ENCODE results near the gene ELMO1. TPM values are rescaled to one million over a fixed set of nuclear protein-coding genes. Genes with fewer than 3 reads are reported as not detected.

The ELMO1 gene
- total RNA-seq, 1 donor from 2014 or later, result 66.1 TPM

DNA sequence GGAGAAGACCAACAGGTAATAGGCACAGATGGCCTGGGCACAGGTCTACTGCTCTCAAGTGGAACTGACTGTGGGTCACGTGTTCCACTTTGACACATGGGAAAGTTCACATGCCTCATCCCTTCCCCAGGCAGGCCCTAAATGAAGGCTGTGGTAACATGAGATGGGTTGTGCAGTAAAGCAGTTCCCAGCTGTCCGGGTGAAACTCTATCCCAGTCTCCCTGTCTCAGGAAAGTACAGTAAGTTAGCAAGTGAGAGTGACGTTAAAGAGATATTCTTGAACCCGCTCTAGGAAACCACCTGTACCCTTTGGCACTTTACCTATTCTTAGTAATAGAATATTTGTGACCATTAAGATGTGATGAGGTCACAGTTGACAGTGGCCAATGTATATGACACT lies 380.6 kb downstream of the ELMO1 start:
- H3K27me3 Mint-ChIP-seq, result no peaks in the 10 kb centered on the region
- H3K4me1 Mint-ChIP-seq (ENCODE audit: low read depth), result peaks cover 2% of the 10 kb centered on the region
- DNase-seq (ENCODE audit: low spot score, unreplicated experiment), result no peak
- TF ChIP-seq, protein P1, sequence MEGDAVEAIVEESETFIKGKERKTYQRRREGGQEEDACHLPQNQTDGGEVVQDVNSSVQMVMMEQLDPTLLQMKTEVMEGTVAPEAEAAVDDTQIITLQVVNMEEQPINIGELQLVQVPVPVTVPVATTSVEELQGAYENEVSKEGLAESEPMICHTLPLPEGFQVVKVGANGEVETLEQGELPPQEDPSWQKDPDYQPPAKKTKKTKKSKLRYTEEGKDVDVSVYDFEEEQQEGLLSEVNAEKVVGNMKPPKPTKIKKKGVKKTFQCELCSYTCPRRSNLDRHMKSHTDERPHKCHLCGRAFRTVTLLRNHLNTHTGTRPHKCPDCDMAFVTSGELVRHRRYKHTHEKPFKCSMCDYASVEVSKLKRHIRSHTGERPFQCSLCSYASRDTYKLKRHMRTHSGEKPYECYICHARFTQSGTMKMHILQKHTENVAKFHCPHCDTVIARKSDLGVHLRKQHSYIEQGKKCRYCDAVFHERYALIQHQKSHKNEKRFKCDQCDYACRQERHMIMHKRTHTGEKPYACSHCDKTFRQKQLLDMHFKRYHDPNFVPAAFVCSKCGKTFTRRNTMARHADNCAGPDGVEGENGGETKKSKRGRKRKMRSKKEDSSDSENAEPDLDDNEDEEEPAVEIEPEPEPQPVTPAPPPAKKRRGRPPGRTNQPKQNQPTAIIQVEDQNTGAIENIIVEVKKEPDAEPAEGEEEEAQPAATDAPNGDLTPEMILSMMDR (IDR thresholded peaks at IDR 0.05; ENCODE audit: unreplicated experiment), result no peak
- H3K27ac Mint-ChIP-seq, result no peak overlapping the region
- H3K4me3 Mint-ChIP-seq (ENCODE audit: low read depth), result no peak overlapping the region
- peaks cover 4% of the 10 kb centered on the region for H3K9me3 Mint-ChIP-seq (ENCODE audit: low read depth)
- peaks cover 4% of the 10 kb centered on the region for H3K36me3 Mint-ChIP-seq (ENCODE audit: insufficient read depth)

DNA sequence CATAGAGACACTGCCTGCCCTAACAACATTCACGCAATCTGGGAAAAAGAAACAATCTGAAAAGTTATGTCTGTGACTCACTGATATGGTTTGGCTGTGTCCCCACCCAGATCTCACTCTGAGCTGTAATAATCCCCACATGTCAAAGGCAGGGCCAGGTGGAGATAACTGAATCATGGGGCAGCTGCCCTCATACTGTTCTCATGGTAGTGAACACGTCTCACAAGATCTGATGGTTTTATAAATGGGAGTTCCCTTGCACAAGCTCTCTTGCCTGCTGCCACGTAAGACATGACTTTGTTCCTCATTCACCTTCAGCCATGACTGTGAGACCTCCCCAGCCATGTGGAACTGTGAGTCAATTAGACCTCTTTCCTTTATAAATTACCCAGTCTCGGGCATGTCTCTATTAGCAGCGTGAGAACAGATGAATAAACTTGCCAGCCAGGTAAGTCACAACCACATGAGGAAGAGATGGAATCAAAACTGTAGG lies 382.8 kb downstream of the ELMO1 start:
- TF ChIP-seq, protein P1 (IDR thresholded peaks at IDR 0.05; ENCODE audit: unreplicated experiment), result no peak
- no peak overlapping the region for H3K27ac Mint-ChIP-seq

DNA sequence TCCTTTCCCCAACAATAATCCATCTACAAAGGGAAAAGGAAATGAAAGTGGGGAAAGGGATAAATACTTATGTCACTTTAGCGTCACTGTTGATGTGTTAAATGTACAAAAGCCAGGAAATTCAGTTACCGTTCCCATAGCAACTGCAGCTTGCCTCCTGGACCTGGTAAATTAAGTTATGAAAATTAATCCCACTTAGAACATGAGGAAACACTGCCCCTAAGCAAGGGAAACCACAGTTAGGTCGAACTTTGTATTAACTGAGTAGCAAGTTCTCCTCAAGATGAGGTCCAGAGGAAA lies 386.2 kb downstream of the ELMO1 start:
- Mint-ChIP-seq H3K9me3 (ENCODE audit: low read depth) (peaks cover 8% of the 10 kb centered on the region), H3K27ac (no peak overlapping the region), H3K4me3 (ENCODE audit: low read depth) (no peak overlapping the region), H3K27me3 (no peaks in the 10 kb centered on the region), H3K4me1 (ENCODE audit: low read depth) (peaks cover 4% of the 10 kb centered on the region), H3K36me3 (ENCODE audit: insufficient read depth) (peaks cover 7% of the 10 kb centered on the region)
- DNase-seq (ENCODE audit: low spot score, unreplicated experiment), result no peak
- TF ChIP-seq, protein P1 (IDR thresholded peaks at IDR 0.05; ENCODE audit: unreplicated experiment), result no peak

More for the DNA sequence above, 382.8 kb downstream of the ELMO1 start:
- peaks cover 5% of the 10 kb centered on the region for H3K36me3 Mint-ChIP-seq (ENCODE audit: insufficient read depth)
- H3K4me1 Mint-ChIP-seq (ENCODE audit: low read depth), result peaks cover 4% of the 10 kb centered on the region
- H3K4me3 Mint-ChIP-seq (ENCODE audit: low read depth), result no peak overlapping the region
- no peaks in the 10 kb centered on the region for H3K27me3 Mint-ChIP-seq
- peaks cover 4% of the 10 kb centered on the region for H3K9me3 Mint-ChIP-seq (ENCODE audit: low read depth)
- no peak for DNase-seq (ENCODE audit: low spot score, unreplicated experiment)

DNA sequence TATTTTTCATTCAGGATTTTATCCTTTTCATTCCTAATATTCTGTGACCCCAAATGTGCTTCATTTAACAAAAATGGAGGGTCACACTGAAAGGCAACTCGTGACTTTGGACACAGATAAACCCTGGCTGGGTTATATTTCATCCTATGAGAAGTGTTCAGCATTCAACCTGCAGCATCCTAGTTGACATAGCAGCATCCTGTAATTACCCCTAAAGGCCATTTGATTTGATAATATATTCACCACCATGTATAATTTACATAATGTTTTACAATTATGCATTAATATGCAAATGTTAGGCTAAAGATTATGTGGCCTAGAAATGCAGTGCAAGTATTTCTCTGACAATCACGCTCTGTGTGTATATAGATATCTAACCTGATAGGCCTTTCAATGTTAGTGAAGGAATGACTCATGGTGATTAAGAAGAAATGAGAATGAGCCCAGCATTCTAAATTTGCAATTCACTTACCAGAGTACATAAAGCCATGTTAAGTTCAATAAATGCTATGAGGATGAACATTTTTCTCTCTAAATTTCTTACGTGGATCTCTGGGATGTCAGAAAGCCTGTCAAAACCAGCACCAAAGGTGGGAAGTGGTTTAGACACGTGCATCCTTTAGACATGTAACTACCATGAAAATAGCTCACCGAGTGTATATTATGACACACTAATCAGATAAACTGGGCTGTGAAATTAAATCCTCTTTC lies 386.7 kb downstream of the ELMO1 start:
- H3K9me3 Mint-ChIP-seq (ENCODE audit: low read depth), result peaks cover 8% of the 10 kb centered on the region
- peaks cover 9% of the 10 kb centered on the region for H3K36me3 Mint-ChIP-seq (ENCODE audit: insufficient read depth)
- H3K27me3 Mint-ChIP-seq, result no peaks in the 10 kb centered on the region
- DNase-seq (ENCODE audit: low spot score, unreplicated experiment), result no peak
- H3K27ac Mint-ChIP-seq, result no peak overlapping the region
- H3K4me1 Mint-ChIP-seq (ENCODE audit: low read depth), result peaks cover 4% of the 10 kb centered on the region
- H3K4me3 Mint-ChIP-seq (ENCODE audit: low read depth), result no peak overlapping the region
- TF ChIP-seq, protein P1 (IDR thresholded peaks at IDR 0.05; ENCODE audit: unreplicated experiment), result no peak

DNA sequence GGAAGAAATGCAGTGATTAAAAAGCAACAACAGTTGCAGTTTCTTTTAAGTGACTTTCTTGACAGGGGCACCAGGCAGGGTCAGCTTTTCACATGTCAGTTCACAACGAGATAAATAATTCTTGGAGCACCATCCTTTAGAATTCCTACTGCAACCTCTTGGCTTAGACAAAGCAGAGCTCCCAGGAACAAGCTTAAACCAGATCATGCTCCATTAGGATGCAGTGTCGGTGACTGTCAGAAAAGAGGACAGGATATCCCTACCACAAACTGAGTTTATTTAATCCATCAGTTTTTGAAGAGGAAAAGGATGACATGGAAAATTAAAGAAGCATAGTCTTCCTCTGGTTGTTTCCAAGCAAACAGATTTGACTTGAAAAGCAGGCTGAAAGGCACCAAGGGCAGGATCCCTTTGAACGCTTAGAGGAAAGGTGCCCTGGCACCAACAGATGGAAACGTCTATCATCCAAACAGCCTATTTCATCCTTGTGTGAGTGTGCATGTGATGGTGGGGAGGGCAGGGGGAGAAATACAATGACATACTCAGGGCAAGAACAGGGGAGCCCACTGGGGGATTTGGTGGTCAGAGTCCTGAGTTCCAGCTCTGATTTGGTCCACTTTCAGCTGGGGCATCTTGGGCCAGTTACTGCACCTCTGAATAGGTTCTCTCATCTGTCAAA lies 392.3 kb downstream of the ELMO1 start:
- H3K27me3 Mint-ChIP-seq, result no peaks in the 10 kb centered on the region
- H3K4me1 Mint-ChIP-seq (ENCODE audit: low read depth), result peaks cover 1% of the 10 kb centered on the region
- TF ChIP-seq, protein P1 (IDR thresholded peaks at IDR 0.05; ENCODE audit: unreplicated experiment), result no peak
- peaks cover 6% of the 10 kb centered on the region for H3K36me3 Mint-ChIP-seq (ENCODE audit: insufficient read depth)
- peaks cover 4% of the 10 kb centered on the region for H3K9me3 Mint-ChIP-seq (ENCODE audit: low read depth)
- no peak overlapping the region for H3K4me3 Mint-ChIP-seq (ENCODE audit: low read depth)
- no peak overlapping the region for H3K27ac Mint-ChIP-seq
- DNase-seq (ENCODE audit: low spot score, unreplicated experiment), result no peak
